ENCODE results near the gene ABI3.
"Not testable (repeated sequence)": the region's sequence is repeated elsewhere in the genome, so short reads cannot be mapped to it uniquely, and the experiment has no call there.

The ABI3 gene

DNA sequence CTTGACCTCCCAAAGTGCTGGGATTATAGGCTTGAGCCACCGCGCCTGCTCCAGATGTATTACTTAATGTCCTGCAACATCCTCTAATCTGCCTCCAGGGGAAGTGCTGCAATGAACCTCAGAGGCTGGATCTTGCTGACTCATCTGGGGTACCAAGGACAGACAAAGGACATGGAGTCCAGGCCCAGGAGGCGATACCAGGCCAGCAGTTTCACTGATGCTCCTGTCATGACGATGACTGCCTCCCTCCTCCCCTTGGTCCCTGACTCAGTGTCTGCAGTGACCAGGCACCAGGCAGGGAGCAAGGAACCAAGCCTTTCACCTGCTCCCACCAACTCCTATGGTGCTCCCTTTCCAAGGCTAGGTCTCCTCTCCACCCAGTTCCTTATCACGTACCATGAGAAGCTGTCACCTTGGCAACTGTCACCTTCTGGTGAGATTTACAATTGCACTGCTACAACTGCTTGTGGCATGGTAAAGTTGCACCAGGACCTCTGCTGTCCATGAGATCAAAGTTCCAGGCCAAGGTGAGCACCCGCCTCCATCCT lies 41.7 kb downstream of the ABI3 start:
- DNase-seq (ENCODE audit: low spot score), result no peak

GRCh38 chr17:49254066-49254465 lies 43.6 kb downstream of the ABI3 start:
- DNase-seq (ENCODE audit: low spot score), result no peak

GRCh38 chr17:49255125-49255524 lies 44.6 kb downstream of the ABI3 start:
- no peak for DNase-seq (ENCODE audit: low spot score)

DNA sequence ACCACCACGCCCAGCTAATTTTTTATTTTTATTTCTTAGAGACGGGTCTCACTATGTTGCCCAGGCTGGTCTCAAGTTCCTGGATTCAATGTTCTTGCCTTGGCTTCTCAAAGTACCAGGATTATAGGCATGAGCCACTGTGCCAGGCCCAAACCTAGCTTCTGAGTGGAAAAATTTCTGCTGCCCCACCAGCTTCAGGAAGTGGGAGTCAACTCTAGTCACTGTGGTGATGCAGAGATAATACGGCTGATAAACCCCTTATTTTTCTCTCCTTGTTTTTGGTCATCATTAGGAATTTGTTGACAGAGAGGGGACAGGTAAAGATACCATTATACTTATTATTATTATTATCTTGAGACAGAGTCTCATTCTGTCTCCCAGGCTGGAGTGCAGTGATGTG lies 47.9 kb downstream of the ABI3 start:
- no peak for DNase-seq (ENCODE audit: low spot score)

- DNase-seq (ENCODE audit: low spot score), result no peak
Observed at GRCh38 chr17:49259663-49260010, 49.1 kb downstream of the ABI3 start.

DNA sequence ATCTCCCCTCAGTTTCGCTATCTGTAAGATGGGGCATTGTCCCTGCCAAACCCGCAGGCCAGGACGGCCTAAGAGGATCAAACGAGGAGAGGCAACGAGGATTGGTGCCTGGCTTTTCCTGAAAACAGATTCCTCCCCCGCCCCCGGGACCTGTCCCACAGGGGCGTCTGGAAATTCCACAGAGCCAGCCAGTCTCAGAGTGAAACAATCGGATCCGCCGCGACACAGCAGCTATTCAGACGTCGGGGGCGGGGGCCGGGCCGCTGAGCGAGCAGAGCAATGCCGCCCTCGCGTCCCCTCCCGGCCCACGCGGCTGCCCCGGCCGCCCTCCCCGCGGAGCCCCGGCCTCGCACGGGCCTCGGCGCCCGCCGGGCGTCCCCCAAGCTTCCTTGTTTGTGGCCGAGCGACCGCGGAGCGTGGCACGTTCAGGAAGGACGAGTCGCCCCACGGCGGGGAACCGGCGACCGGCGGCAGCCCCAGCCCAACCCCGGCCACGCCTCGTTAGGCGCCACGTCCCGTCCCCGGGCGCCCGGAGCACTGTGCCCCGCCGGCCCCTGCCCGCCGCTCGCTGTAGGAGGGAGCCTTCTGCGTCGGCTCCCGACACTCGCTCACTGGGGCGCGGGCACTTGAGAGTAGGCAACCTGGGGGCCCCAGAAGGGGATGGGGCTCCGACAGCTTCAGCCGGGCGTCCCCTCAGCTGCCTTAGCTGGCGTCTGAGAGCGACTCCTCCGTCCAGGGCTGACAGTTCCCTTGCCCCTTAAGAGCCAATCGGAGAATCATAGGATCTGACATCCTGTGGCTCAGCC lies 49.7 kb downstream of the ABI3 start:
- DNase-seq (ENCODE audit: low spot score), result peak; percentile 42

GRCh38 chr17:49260817-49261291 lies 50.3 kb downstream of the ABI3 start:
- no peak for DNase-seq (ENCODE audit: low spot score)

DNA sequence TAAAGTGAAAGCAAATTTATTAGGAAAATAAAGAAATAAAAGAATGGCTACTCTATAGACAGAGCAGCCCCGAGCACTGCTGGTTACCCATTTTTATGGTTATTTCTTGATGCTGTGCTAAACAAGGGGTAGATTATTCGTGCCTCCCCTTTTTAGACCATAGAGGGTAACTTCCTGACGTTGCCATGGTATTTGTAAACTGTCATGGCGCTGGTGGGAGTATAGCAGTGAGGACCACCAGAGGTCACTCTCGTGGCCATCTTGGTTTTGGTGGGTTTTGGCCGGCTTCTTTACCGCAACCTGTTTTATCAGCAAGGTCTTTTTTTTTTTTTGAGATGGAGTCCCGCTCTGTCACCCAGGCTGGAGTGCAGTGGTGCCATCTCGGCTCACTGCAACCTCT lies 51.0 kb downstream of the ABI3 start:
- DNase-seq (ENCODE audit: low spot score), result not testable (repeated sequence)

DNA sequence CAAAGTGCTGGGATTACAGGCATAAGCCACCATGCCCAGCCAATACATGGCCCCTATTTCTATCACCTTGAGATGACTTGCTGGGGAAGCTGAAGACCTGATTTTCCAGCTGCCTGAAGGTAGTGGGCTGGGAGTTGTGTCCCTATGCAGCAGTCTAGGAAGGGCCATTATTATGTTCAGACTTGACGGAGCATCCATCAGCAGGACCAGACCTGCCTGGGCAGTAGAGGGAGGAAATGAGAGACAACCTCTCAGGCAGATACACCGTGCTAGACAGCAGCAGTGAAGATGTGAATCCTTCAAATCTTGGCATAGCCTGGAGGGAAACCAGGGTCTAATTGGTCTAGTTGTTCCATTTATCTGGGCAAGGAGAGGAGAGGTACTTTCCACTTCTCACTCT lies 55.7 kb downstream of the ABI3 start:
- no peak for DNase-seq (ENCODE audit: low spot score)

GRCh38 chr17:49267912-49268311 lies 57.4 kb downstream of the ABI3 start:
- DNase-seq (ENCODE audit: low spot score), result no peak

GRCh38 chr17:49269356-49269755 lies 58.8 kb downstream of the ABI3 start:
- DNase-seq (ENCODE audit: low spot score), result no peak

Data from CD4-positive, alpha-beta T cell treated with Interleukin-2 at 100 ng/mL for 4 hours (primary cell).